HepG2 (cell line): ENCODE data around the gene NOC2L. TPM values are rescaled to one million over a fixed set of nuclear protein-coding genes. Genes with fewer than 3 reads are reported as not detected.

Experiments used
- ATAC-seq: fragments of 200-7000 bp; cut with Tn5 transposase; 3 replicates; pipeline ENCODE4 v1.9.1; 2020; ENCODE audit warnings: mild to moderate bottlenecking, moderate library complexity
- BruUV-seq: library from RNA; stranded (reverse); fragments of 400-500 nt; replicated peaks from 2 replicates; lab custom pipeline; 2021; lab: Mats Ljungman, UMichigan
- CTCF ChIA-PET: fragments of 300-600 bp; formaldehyde crosslinking; extraction: SDS; loops from one replicate; lab custom pipeline; 2021; ENCODE audit warnings: low total read pairs, inconsistent platforms, low intra/inter-chr PET ratio; lab: Yijun Ruan, JAX
- POLR2A ChIA-PET: fragments of 350-600 bp; sonication (Branson Sonifier 250); formaldehyde crosslinking; loops from one replicate; lab custom pipeline; 2020; ENCODE audit warnings: antibody characterized with exemption, inconsistent platforms; lab: Yijun Ruan, JAX
- DNase-seq: peaks from one replicate; pipeline ENCODE4 v3.0.0-alpha.2; 2015; ENCODE audit warnings: low spot score
- FAIRE-seq: peaks from 3 replicates; lab custom pipeline; 2011; peaks lifted over from hg19 to GRCh38; lab: Jason Lieb, UNC
- H2AFZ ChIP-seq: one replicate; pipeline ENCODE4 v1.6.1; 2011; ENCODE audit warnings: low read length, inconsistent platforms
- H3K27ac ChIP-seq: fragments of 300-600 bp; 3 replicates; pipeline ENCODE4 v1.8.0; 2011; ENCODE audit warnings: mixed run types, mild to moderate bottlenecking, mixed read lengths, low read length, inconsistent platforms; ENCODE audit not compliant: insufficient read depth; ENCODE audit errors: extremely low read length
- H3K27me3 ChIP-seq, 2 experiments: fragments of 200-600 bp in 1 of 2; 2 replicates in 1 of 2; 3 replicates in 1 of 2; pipeline versions ENCODE4 v1.6.0 to v1.8.0; 2011; ENCODE audit warnings: low read length in 2 of 2, mild to moderate bottlenecking in 2 of 2, moderate library complexity in 2 of 2, inconsistent platforms in 1 of 2; ENCODE audit not compliant: insufficient read depth in 2 of 2, control insufficient read depth in 1 of 2
- H3K36me3 ChIP-seq, 2 experiments: fragments of 200-600 bp in 1 of 2; replicated peaks in 1 of 2; 2 replicates in 1 of 2; 3 replicates in 1 of 2; pipeline versions ENCODE4 v1.5.1 to v1.8.0; 2011; ENCODE audit warnings: low read length in 2 of 2, inconsistent platforms in 1 of 2; ENCODE audit not compliant: insufficient read depth in 2 of 2, control insufficient read depth in 1 of 2
- H3K4me1 ChIP-seq: 2 replicates; pipeline ENCODE4 v1.5.1; 2012; ENCODE audit warnings: low read length, inconsistent platforms; ENCODE audit not compliant: insufficient read depth
- H3K4me2 ChIP-seq: 2 replicates; pipeline ENCODE4 v1.6.0; 2011; ENCODE audit warnings: low read depth, low read length, inconsistent platforms
- H3K4me3 ChIP-seq, 3 experiments: fragments of 200-600 bp in 1 of 3; sonication (generic), shearing (Covaris generic) in 1 of 3; replicated peaks in 1 of 3; 2 replicates each; pipeline ENCODE4 v1.5.1; 2011 to 2016; ENCODE audit warnings: low read length in 3 of 3, inconsistent platforms in 2 of 3, low read depth in 2 of 3, mild to moderate bottlenecking in 2 of 3, control low read depth in 1 of 3, mixed read lengths in 1 of 3; ENCODE audit not compliant: insufficient read depth in 1 of 3
- H3K79me2 ChIP-seq: one replicate; pipeline ENCODE4 v1.6.1; 2011; ENCODE audit warnings: low read length, inconsistent platforms; ENCODE audit not compliant: insufficient read depth
- H3K9ac ChIP-seq: 2 replicates; pipeline ENCODE4 v1.6.0; 2011; ENCODE audit warnings: mild to moderate bottlenecking, low read depth, low read length, inconsistent platforms; ENCODE audit not compliant: insufficient read depth
- H3K9me3 ChIP-seq: 2 replicates; pipeline ENCODE4 v1.5.1; 2012; ENCODE audit warnings: mild to moderate bottlenecking, low read length
- H4K20me1 ChIP-seq: 2 replicates; pipeline ENCODE4 v1.6.0; 2011; ENCODE audit warnings: inconsistent platforms, mild to moderate bottlenecking, low read length, moderate library complexity; ENCODE audit not compliant: insufficient read depth
- ARNT ChIP-seq: fragments of 450-650 bp; IDR thresholded peaks from 2 replicates; pipeline ENCODE4 v1.6.1; 2017
- ATF1 ChIP-seq: IDR thresholded peaks from 2 replicates; pipeline ENCODE4 v1.6.1; 2016; ENCODE audit warnings: mild to moderate bottlenecking, control low read depth
- HOXA9 ChIP-seq: sonication (generic); formaldehyde crosslinking; IDR thresholded peaks from 2 replicates; pipeline ENCODE4 v1.8.1; 2022; ENCODE audit warnings: missing genetic modification reagents, mild to moderate bottlenecking, moderate library complexity, borderline replicate concordance
- KDM2A ChIP-seq: sonication (generic); formaldehyde crosslinking; IDR thresholded peaks from 2 replicates; pipeline ENCODE4 v1.4.0; 2020; ENCODE audit warnings: low read depth, missing genetic modification reagents, borderline replicate concordance
- KLF13 ChIP-seq: sonication (generic); formaldehyde crosslinking; IDR thresholded peaks from 2 replicates; pipeline ENCODE4 v1.4.0; 2020; ENCODE audit warnings: mild to moderate bottlenecking, missing genetic modification reagents
- NR2F6 ChIP-seq, 2 experiments: IDR thresholded peaks; 2 replicates each; pipeline ENCODE4 v1.6.1; 2016; ENCODE audit warnings: antibody characterized with exemption in 1 of 2, mild to moderate bottlenecking in 1 of 2
- PHF5A ChIP-seq: IDR thresholded peaks from one replicate; pipeline ENCODE4 v1.6.1; 2018; ENCODE audit warnings: low read depth, missing genetic modification reagents; ENCODE audit not compliant: unreplicated experiment
- ZNF660 ChIP-seq: sonication (generic); formaldehyde crosslinking; IDR thresholded peaks from 2 replicates; pipeline ENCODE4 v1.5.1; 2020; ENCODE audit warnings: mild to moderate bottlenecking, low read depth, missing genetic modification reagents, borderline replicate concordance
- ZNF782 ChIP-seq: sonication (generic); formaldehyde crosslinking; IDR thresholded peaks from 2 replicates; pipeline ENCODE4 v1.4.0; 2020; ENCODE audit warnings: missing genetic modification reagents, mild to moderate bottlenecking, borderline replicate concordance
- ZZZ3 ChIP-seq: sonication (generic); formaldehyde crosslinking; IDR thresholded peaks from 2 replicates; pipeline ENCODE4 v1.4.0; 2020; ENCODE audit warnings: missing genetic modification reagents, mild to moderate bottlenecking, borderline replicate concordance
- WGBS: methylation state at CpG from one replicate; pipeline ENCODE4 v1.1.6; 2017; ENCODE audit warnings: low lambda C conversion rate; 5-methylcytosine and 5-hydroxymethylcytosine counted together
- in situ Hi-C: cut with HindIII; loops from 2 replicates; pipeline ENCODE4 v1.10.0; 2017; ENCODE audit warnings: low pct_unique_long_range_greater_than_20kb; ENCODE audit not compliant: extremely low pct_ligation_motif_present
- intact Hi-C: fragments of 100-400 bp; cut with micrococcal nuclease; formaldehyde crosslinking; loops from one replicate; pipeline ENCODE4 v1.10.0; 2022; ENCODE audit not compliant: unreplicated experiment
- polyA plus RNA-seq, 8 experiments: library from polyadenylated mRNA; depleted of rRNA in 3 of 8; stranded (reverse) in 7 of 8; unstranded in 1 of 8; fragments of >200 nt; fragmentation: Illumina TruSeq in 4 of 8; extraction: Trizol in 4 of 8; gene quantifications; 2 replicates each; pipeline versions ENCODE4 v1.2.1 to v1.2.3, GENCODE V29; 2011 to 2016; ENCODE audit warnings: low read depth in 4 of 8, missing spikeins in 1 of 8, mixed read lengths in 1 of 8; ENCODE audit not compliant: insufficient read depth in 1 of 8
- total RNA-seq, 5 experiments: library from RNA; depleted of rRNA; stranded (reverse); fragments of >200 nt; fragmentation: Illumina TruSeq; extraction: Trizol; gene quantifications; 2 replicates each; pipeline ENCODE4 v1.2.3, GENCODE V29; 2016; ENCODE audit warnings: low read depth in 1 of 5
- TF ChIP-seq, protein P1 (sequence below): sonication (generic); formaldehyde crosslinking; IDR thresholded peaks from 2 replicates; pipeline ENCODE4 v1.4.0; 2020; ENCODE audit warnings: missing genetic modification reagents, borderline replicate concordance
- TF ChIP-seq, protein P2 (sequence below): sonication (generic); formaldehyde crosslinking; IDR thresholded peaks from 2 replicates; pipeline ENCODE4 v1.4.0; 2020; ENCODE audit warnings: missing genetic modification reagents
- TF ChIP-seq, protein P3 (sequence below): sonication (generic); formaldehyde crosslinking; IDR thresholded peaks from 2 replicates; pipeline ENCODE4 v1.4.0; 2020; ENCODE audit warnings: missing genetic modification reagents

Gene NOC2L
- total and polyA plus RNA-seq, 2 of the 13 experiments (the other 11 are each of a cell fraction or from before 2014, with no cell fraction given): 32.0 to 103 TPM

DNA sequence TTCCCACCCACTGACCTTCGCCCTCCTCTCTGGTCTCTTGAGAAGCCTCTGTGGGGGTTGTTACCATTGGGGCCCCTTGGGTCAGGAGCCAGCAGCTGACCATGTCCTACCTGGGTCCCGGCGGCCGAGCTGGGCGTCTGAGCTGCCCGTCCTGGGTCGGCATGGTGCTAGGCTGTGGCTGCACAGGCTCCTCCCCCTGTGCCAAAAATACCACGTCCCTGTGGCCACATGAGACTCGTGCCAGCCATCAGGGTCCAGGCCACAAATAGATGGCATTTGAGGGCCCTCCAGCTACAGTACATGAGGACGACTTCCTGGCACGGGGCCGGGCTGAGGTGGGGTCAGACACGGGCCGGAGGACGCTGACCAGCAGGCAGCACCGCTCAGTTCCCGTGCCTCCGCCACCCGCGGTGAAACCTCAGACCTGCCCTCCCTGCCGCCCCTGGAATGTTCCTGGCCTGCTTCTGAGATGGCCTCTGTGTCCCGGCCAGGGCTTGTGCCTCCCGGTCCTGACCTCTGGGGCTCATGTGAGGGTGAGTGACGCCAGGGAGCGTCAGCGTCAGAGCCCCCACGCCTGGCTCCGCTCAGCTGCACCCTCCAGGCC lies 23.0 kb upstream of the NOC2L start, which contains the start of gene PERM1:
PERM1 (minus strand) TSS at position 139 of the 604 bp plus-strand sequence. CDS start 1,064 bp downstream, outside the sequence.
- in situ Hi-C loops (no loop called here), intact Hi-C loops (no loop called here)
- no TSS peak for BruUV-seq
- H3K27me3 ChIP-seq: peaks cover 22 to 60% of the 10 kb centered on the region in 2 experiments
- ChIA-PET POLR2A (interaction anchor here (1.0 to 1.9 kb wide), 3 partner anchors 15 to 20 kb away, joined by 3 to 4 read pairs (median 3); partner anchors contain the start of genes HES4 and PLEKHN1), CTCF (no interaction called here)
- FAIRE-seq: no peak
- no peaks in the 10 kb centered on the region for H3K36me3 ChIP-seq
- H3K9me3 ChIP-seq: no peaks in the 10 kb centered on the region
- peak within 1 kb of the TSS in 2 of 3 experiments; percentile 3 to 70; a peak in 2 of 6 replicates for H3K4me3 ChIP-seq
- WGBS: 0% methylated on average over 4 of the region's 28 CpGs
- no peak for ATAC-seq
- no peak for DNase-seq
- H4K20me1 ChIP-seq: no peaks in the 10 kb centered on the region
- peak within 1 kb of the TSS; percentile 74 for H3K4me2 ChIP-seq
- H3K9ac ChIP-seq: peak within 1 kb of the TSS; percentile 15; the same call in 1 of the 2 replicates
- no peak within 1 kb of the TSS for H2AFZ ChIP-seq
- peaks cover 45% of the 10 kb centered on the region for H3K4me1 ChIP-seq
- H3K79me2 ChIP-seq: no peaks in the 10 kb centered on the region
- no peak within 1 kb of the TSS for H3K27ac ChIP-seq
- TF ChIP-seq KLF13 (no peak), ARNT (no peak), NR2F6 (IDR thresholded peaks at IDR 0.05) (no peak), NR2F6 (CRISPR knock-in tag; IDR thresholded peaks at IDR 0.05) (peak; percentile 31; the same call in 1 of the 2 replicates), ZNF660 (CRISPR knock-in tag) (no peak), ATF1 (CRISPR knock-in tag) (no peak), PHF5A (CRISPR knock-in tag) (no peak), ZZZ3 (CRISPR knock-in tag) (no peak), ZNF782 (CRISPR knock-in tag) (no peak), HOXA9 (no peak), KDM2A (CRISPR knock-in tag) (peak; percentile 20; the same call in 1 of the 2 replicates)
- TF ChIP-seq, protein P1, sequence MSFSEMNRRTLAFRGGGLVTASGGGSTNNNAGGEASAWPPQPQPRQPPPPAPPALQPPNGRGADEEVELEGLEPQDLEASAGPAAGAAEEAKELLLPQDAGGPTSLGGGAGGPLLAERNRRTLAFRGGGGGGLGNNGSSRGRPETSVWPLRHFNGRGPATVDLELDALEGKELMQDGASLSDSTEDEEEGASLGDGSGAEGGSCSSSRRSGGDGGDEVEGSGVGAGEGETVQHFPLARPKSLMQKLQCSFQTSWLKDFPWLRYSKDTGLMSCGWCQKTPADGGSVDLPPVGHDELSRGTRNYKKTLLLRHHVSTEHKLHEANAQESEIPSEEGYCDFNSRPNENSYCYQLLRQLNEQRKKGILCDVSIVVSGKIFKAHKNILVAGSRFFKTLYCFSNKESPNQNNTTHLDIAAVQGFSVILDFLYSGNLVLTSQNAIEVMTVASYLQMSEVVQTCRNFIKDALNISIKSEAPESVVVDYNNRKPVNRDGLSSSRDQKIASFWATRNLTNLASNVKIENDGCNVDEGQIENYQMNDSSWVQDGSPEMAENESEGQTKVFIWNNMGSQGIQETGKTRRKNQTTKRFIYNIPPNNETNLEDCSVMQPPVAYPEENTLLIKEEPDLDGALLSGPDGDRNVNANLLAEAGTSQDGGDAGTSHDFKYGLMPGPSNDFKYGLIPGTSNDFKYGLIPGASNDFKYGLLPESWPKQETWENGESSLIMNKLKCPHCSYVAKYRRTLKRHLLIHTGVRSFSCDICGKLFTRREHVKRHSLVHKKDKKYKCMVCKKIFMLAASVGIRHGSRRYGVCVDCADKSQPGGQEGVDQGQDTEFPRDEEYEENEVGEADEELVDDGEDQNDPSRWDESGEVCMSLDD (CRISPR knock-in tag): no peak
- TF ChIP-seq, protein P2, sequence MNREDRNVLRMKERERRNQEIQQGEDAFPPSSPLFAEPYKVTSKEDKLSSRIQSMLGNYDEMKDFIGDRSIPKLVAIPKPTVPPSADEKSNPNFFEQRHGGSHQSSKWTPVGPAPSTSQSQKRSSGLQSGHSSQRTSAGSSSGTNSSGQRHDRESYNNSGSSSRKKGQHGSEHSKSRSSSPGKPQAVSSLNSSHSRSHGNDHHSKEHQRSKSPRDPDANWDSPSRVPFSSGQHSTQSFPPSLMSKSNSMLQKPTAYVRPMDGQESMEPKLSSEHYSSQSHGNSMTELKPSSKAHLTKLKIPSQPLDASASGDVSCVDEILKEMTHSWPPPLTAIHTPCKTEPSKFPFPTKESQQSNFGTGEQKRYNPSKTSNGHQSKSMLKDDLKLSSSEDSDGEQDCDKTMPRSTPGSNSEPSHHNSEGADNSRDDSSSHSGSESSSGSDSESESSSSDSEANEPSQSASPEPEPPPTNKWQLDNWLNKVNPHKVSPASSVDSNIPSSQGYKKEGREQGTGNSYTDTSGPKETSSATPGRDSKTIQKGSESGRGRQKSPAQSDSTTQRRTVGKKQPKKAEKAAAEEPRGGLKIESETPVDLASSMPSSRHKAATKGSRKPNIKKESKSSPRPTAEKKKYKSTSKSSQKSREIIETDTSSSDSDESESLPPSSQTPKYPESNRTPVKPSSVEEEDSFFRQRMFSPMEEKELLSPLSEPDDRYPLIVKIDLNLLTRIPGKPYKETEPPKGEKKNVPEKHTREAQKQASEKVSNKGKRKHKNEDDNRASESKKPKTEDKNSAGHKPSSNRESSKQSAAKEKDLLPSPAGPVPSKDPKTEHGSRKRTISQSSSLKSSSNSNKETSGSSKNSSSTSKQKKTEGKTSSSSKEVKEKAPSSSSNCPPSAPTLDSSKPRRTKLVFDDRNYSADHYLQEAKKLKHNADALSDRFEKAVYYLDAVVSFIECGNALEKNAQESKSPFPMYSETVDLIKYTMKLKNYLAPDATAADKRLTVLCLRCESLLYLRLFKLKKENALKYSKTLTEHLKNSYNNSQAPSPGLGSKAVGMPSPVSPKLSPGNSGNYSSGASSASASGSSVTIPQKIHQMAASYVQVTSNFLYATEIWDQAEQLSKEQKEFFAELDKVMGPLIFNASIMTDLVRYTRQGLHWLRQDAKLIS: no peak
- TF ChIP-seq, protein P3, sequence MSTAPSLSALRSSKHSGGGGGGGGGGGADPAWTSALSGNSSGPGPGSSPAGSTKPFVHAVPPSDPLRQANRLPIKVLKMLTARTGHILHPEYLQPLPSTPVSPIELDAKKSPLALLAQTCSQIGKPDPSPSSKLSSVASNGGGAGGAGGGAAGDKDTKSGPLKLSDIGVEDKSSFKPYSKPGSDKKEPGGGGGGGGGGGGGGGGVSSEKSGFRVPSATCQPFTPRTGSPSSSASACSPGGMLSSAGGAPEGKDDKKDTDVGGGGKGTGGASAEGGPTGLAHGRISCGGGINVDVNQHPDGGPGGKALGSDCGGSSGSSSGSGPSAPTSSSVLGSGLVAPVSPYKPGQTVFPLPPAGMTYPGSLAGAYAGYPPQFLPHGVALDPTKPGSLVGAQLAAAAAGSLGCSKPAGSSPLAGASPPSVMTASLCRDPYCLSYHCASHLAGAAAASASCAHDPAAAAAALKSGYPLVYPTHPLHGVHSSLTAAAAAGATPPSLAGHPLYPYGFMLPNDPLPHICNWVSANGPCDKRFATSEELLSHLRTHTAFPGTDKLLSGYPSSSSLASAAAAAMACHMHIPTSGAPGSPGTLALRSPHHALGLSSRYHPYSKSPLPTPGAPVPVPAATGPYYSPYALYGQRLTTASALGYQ (CRISPR knock-in tag): no peak
